Ascending aorta (tissue), 2 donors: ENCODE measurements around the gene ADAMTS17. TPM values are rescaled to one million over a fixed set of nuclear protein-coding genes. Genes with fewer than 3 reads are reported as not detected.

Experiments
- DNase-seq, 2 donors: peaks; one replicate each; pipeline ENCODE4 v3.0.0-alpha.2; 2019; ENCODE audit warnings: low spot score in 2 of 2
- H3K27ac ChIP-seq, 2 donors: fragments of 200-600 bp; sonication (generic); one replicate each; pipeline ENCODE4 v1.5.1; 2016 to 2017; ENCODE audit warnings: mild to moderate bottlenecking in 1 of 2
- H3K27me3 ChIP-seq: fragments of 200-600 bp; sonication (generic); one replicate; pipeline ENCODE4 v1.5.1; 2017
- H3K36me3 ChIP-seq, 2 donors: fragments of 200-600 bp; sonication (generic); one replicate each; pipeline ENCODE4 v1.5.1; 2016
- H3K4me1 ChIP-seq, 2 donors: fragments of 200-600 bp; sonication (generic); one replicate each; pipeline ENCODE4 v1.5.1; 2016 to 2017; ENCODE audit warnings: mild to moderate bottlenecking in 1 of 2
- H3K4me3 ChIP-seq, 2 donors: fragments of 200-600 bp; sonication (generic); one replicate each; pipeline ENCODE4 v1.5.1; 2016 to 2017; ENCODE audit warnings: mild to moderate bottlenecking in 1 of 2
- H3K9me3 ChIP-seq, 2 donors: fragments of 200-600 bp; sonication (generic); one replicate each; pipeline ENCODE4 v1.5.1; 2016
- CTCF ChIP-seq, 3 experiments: fragments of 200-600 bp in 2 of 3; fragments of 450-650 bp in 1 of 3; sonication (generic) in 2 of 3; IDR thresholded peaks; one replicate each; pipeline ENCODE4 v1.5.1; 2016 to 2019; ENCODE audit warnings: antibody characterized with exemption in 3 of 3, mild to moderate bottlenecking in 1 of 3, moderate library complexity in 1 of 3
- intact Hi-C: fragments of 100-400 bp; cut with DNase I; formaldehyde crosslinking; loops from one replicate; pipeline ENCODE4 v1.15.1; 2023
- total RNA-seq: library from RNA; depleted of rRNA; stranded (reverse); fragments of >200 nt; gene quantifications from one replicate; pipeline ENCODE4 v1.1.0, GENCODE V29; 2016

The ADAMTS17 gene
- total RNA-seq, 1 donor from 2014 or later, result 2.8 TPM

GRCh38 chr15:100112636-100113305 is 229.0 kb downstream of the ADAMTS17 start:
- H3K4me1 ChIP-seq, result peaks cover 39 to 53% of the 10 kb centered on the region in 2 donors
- no peaks in the 10 kb centered on the region for H3K36me3 ChIP-seq
- DNase-seq, result no peak
- intact Hi-C loops, result loop anchor here (5.0 kb wide), 3 partner anchors 70 to 185 kb away; no protein-coding TSS in a partner anchor
- H3K4me3 ChIP-seq, result no peak overlapping the region
- H3K27me3 ChIP-seq, result no peaks in the 10 kb centered on the region
- TF ChIP-seq CTCF (IDR thresholded peaks at IDR 0.05), result no peak
- peak overlapping the region; percentile 90 to 96 for H3K27ac ChIP-seq
- no peaks in the 10 kb centered on the region for H3K9me3 ChIP-seq

GRCh38 chr15:100112061-100112420 is 229.7 kb downstream of the ADAMTS17 start:
- Histone ChIP-seq H3K9me3 (no peaks in the 10 kb centered on the region), H3K4me1 (peaks cover 39 to 53% of the 10 kb centered on the region in 2 donors), H3K27ac (peak overlapping the region; percentile 90 to 96), H3K36me3 (no peaks in the 10 kb centered on the region), H3K4me3 (peak overlapping the region in 1 of 2 donors; percentile 6), H3K27me3 (no peaks in the 10 kb centered on the region)
- DNase-seq, result no peak
- intact Hi-C loops, result loop anchor here (5.0 kb wide), 3 partner anchors 70 to 185 kb away; no protein-coding TSS in a partner anchor
- no peak for TF ChIP-seq CTCF (IDR thresholded peaks at IDR 0.05)

GRCh38 chr15:100111125-100112060 is 230.4 kb downstream of the ADAMTS17 start:
- peak; percentile 79 to 95 for DNase-seq
- Histone ChIP-seq H3K9me3 (no peaks in the 10 kb centered on the region), H3K36me3 (no peaks in the 10 kb centered on the region), H3K4me3 (peak overlapping the region in 1 of 2 donors; percentile 6), H3K27me3 (no peaks in the 10 kb centered on the region), H3K4me1 (peaks cover 39 to 58% of the 10 kb centered on the region in 2 donors), H3K27ac (peak overlapping the region; percentile 90 to 96)
- intact Hi-C loops, result loop anchor here (5.0 kb wide), 3 partner anchors 69 to 184 kb away; no protein-coding TSS in a partner anchor
- TF ChIP-seq CTCF (IDR thresholded peaks at IDR 0.05), result peak in 1 of 3 experiments; percentile 15

GRCh38 chr15:100109486-100110035 is 232.2 kb downstream of the ADAMTS17 start:
- peak overlapping the region; percentile 0 to 11 for H3K27ac ChIP-seq
- peak in 1 of 2 donors; percentile 48 for DNase-seq
- TF ChIP-seq CTCF (IDR thresholded peaks at IDR 0.05), result no peak
- intact Hi-C loops, result loop anchor here (5.0 kb wide), 3 partner anchors 67 to 182 kb away; no protein-coding TSS in a partner anchor
- no peaks in the 10 kb centered on the region for H3K9me3 ChIP-seq
- peaks cover 32 to 48% of the 10 kb centered on the region in 2 donors for H3K4me1 ChIP-seq
- H3K4me3 ChIP-seq, result no peak overlapping the region
- no peaks in the 10 kb centered on the region for H3K36me3 ChIP-seq
- no peaks in the 10 kb centered on the region for H3K27me3 ChIP-seq

GRCh38 chr15:100108846-100109245 is 232.9 kb downstream of the ADAMTS17 start:
- TF ChIP-seq CTCF (IDR thresholded peaks at IDR 0.05), result no peak
- H3K9me3 ChIP-seq, result no peaks in the 10 kb centered on the region
- no peaks in the 10 kb centered on the region for H3K27me3 ChIP-seq
- peak in 1 of 2 donors; percentile 58 for DNase-seq
- H3K27ac ChIP-seq, result no peak overlapping the region
- peaks cover 29 to 45% of the 10 kb centered on the region in 2 donors for H3K4me1 ChIP-seq
- no peaks in the 10 kb centered on the region for H3K36me3 ChIP-seq
- no peak overlapping the region for H3K4me3 ChIP-seq
- intact Hi-C loops, result no loop called here
